Stimulated activated CD4-positive, alpha-beta T cell treated with anti-CD3 and anti-CD28 coated beads, Interleukin-1b, Interleukin-23, amount 100 ng/mL, for 48 hours (primary cell): ENCODE data around the gene EXD3.

Experiments
- DNase-seq: peaks from one replicate; pipeline ENCODE4 v3.0.0-alpha.2; 2020

The EXD3 gene

DNA sequence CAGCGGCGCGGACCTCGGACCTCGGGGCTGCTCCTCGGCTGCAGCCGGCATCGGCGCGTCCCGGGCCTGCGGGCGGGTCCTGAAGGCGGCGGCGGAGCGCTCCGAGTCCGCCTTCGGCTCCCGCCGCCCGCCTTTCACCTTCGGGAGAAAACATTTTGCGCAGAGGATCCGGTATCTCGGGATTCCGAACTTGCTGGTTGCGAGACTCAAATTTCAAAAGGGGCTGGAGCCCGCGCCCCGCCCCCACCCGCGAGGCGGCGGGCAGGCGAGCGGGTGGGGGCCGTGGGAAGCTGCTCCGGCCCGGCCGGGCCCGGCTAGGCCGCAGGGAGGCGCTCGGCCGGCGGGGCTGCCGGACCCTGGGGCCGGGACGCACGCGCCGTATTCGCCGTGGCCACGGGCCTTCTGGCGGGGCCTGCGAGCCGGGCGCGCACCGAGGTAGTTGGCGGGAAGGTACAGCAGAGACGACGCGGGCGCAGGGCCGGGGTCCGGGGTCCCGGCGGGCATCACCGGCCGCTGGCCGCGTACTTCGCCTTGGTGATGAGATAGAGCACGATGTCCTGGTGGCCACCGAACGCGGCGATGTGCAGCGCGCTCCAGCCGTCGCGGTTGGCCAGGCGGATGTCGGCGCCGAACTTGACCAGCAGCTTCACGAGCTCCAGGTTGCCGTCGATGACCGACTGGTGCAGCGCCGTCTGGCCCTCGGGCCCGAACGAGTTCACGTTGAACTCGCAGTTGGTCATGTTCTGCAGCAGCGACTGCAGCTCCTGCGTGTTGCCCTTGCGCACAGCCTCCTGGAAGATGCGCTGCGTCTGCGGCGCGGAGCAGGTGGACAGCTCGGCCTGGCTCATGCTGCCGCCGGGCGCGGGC is 121.6 kb downstream of the EXD3 start:
- no peak for DNase-seq

DNA sequence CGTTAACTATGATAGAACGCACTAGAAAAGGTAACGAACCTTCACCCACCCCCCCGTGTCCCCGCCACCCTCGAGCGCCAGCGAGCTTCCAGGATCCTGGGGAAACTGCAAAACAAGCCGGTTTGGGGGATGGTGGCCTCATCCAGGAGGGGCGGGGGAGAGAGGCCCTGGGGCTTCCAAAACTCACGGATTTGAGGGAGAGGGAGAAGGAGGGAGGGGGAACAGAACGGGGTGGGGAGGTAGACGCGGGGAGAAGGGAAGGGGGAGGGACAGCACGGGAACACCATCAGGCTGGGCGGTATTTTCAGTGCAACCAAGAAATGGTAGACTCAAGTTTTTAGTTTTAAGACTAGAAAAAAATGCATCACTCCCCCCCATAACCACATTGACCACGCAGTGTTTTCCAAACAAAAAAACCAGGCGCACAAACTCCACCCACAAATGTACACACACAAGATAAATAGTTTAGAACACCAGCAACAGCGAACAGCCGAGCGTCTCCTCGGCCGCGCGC is 122.3 kb downstream of the EXD3 start:
- no peak for DNase-seq

DNA sequence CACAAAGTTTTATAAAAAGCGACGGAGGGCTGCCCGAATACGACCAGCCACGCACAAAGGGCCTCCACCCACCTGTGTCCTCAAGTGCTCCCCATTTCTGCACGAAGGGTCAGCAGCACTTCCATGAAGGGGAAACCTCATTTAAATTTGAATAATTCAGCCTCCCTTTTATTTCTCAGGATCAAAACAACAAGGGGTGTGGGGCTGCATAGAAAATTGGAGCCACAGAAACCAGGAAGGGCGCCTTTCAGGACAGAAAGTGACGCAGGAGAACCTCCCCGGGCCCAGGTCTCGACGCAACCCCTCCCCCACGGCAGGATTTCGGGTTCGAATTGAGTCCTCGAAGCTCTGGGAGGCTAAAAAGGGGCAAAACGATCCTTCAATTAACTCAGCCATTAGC is 123.0 kb downstream of the EXD3 start:
- DNase-seq, result no peak

DNA sequence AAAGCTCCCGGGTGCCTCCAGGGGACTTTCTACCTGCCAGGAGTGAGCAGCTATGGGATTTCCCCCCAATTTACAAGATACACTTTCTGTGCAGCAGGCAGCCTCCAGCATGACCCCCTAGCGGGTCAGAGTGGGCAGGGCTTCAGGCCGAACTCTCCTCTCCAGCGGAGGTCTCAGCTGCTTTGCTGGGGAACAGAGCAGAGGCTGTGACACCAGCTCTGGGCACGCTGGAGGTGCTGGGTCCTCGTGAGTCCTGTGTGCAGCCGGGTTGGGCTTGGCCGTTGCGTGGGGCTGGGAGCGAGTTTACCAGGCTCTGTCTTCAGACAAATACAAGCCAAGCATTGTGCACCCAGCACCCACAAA is 123.8 kb downstream of the EXD3 start:
- DNase-seq, result no peak

DNA sequence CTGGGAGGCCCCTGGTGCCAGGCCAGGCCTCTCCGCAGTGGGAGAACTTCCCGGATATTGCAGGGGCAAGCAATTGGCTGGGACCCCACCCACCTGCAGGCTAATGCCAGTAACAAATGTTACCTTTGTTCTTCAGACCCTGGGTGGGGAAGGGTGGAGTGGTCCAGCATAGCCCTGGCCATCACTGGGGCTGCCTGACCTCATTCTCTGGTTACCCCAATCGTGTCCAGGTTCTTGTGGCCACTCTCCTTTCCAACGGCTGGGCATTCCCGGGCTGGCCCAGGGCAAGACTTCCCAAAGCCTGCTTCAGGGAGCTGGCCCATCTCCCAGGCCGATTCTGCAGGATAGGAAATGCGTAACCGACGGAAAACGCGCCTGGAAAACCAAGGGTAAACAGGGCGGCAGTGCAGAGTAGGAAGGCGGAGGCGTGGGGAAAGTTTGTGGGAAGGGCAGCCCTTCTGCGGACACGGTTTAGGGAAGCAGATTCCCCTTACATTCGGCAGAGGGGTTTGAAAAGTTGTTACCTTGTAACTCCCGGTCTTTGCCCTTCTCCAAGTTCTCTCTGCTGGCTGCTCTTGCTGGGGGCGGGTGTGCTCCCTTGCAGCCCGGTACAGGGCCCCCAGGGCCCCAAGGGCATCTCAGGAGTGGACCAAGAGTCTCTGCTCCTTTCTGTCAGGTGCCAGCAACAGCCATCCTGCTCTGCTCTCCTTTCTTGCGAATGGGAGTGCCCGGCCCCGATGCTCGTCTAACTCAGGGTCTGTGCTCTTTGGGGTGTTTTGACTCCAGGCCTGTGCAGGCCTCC is 124.4 kb downstream of the EXD3 start:
- DNase-seq, result no peak

DNA sequence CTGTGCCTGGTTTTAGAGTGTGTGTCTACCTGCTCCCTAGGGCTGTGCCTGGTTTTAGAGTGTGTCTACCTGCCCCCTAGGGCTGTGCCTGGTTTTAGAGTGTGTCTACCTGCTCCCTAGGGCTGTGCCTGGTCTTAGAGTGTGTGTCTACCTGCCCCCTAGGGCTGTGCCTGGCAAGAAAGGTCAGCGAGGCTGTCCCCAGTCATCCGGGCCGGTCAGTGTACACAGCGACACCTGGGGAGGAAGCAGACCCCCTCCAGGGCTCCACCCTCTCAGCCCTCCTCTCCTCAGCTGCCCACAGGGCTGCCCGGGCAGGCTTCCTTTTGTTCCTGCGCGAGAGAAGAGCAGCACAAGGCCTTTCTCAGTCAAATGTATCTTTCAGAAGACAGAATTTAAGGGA is 125.0 kb downstream of the EXD3 start:
- DNase-seq, result no peak

DNA sequence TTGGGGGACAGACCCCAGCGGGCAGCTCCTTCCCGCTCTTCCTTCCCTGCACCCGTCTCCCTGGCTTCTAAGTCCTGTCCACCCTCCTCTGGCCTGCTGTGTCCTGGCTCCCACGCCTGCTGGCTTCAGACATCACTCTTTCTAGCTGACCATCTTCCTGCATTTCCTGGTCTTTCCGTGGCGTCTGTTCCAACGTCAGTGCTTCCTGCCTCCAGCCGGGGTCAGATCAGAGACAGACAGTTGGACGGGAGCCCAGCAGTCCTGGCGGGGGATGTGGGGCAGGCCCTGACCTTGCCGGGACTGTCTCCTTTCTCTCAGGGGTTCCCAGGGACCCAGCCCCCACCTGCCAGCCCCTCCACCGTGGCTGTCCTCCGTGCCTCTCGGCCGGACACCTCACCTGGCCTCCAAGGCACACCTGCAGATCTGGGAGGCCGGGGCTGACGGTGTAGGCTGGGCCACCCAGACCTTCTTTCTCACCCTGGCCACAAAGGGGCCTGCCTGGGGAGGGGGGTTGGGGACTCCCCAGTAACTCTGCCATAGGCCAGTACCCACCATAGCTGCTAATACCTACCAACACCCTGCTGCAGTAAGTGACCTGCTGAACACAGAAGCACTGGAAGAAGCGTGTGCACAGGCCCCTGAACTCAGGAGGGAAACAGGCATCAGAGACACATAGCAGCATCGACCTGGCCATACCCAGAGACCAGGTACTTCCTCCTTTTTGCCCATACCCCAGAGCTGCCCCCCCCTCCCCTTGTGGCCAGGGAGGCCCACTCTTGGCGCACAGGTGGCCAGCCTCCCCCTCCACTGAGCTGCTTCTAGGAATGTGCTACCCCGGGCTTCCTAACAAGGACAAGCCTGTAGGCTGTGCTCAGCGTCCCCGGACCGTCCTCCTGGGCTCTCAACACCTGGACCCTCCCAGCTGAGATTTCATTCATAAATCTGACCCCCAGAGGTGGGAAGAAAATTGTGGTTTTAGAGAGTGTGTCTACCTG is 126.0 kb downstream of the EXD3 start:
- DNase-seq, result no peak

DNA sequence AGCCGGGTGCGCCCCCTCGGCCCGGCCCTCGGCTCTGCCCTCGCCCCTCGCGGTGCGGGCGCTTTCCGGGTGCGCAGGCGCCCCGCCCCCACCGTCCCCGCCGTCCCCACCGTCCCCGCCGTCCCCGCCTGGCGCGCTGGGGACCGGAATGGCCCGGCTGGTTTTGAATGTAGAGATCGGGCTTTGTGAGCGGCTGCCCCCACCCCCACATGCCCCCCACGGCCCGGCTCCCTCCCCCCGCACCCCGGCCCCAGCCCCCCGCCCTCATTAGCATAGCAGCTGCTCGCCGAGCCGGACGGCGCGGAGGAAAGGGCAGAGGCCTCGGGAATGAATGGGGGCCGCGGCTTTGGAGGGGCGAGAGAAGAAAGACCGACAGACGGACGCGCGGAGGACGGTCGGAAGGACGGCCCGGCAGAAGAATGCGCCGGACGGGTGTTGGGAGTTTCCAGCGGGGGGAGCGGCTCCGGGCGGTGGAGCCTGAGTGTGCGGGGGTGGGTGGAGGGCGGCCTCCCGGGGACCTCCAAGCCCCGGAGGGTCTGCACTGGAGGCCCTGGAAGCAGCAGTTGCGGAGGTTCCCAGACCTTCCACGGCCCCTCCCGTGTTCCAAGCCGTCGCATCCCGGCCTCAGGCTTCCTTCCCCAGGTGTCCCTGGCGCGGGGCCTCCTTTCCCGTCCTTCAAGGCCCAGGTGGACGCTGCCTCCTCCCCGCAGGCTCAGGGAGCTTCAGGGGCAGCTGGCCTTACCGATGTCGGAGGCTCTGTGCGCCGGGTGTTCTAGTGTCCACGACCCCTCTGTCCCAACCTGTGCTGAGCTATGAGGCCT is 126.9 kb downstream of the EXD3 start:
- DNase-seq, result no peak

DNA sequence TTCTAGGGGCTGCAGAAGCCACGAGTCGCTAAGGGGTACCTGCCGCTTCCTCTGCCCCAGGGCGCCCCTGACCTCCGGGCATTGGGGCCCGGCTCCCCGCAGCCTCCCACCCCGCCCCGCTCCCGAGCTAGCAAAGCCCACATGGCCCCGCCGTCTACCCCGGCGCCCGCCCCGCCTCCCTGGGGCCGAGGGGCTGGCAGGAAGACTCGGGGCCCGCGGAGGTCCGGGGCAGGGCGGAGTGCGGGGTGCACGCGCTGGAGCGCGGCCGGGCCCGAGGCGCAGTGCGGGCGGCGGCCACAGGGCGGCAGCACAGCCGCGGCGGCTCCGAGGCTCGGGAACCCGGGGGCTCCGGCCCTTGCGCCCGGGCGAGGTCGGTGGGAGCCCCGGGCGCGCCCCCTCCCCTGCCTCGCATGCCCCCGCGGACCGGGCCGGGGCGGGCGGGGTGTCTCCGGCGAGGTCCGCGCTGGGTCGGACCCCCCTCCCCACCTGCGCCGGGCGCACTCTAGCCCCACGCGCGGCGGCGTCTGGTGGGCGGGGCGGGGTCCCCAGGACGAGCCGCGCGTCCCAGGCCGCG is 127.6 kb downstream of the EXD3 start:
- DNase-seq, result peak; percentile 52

DNA sequence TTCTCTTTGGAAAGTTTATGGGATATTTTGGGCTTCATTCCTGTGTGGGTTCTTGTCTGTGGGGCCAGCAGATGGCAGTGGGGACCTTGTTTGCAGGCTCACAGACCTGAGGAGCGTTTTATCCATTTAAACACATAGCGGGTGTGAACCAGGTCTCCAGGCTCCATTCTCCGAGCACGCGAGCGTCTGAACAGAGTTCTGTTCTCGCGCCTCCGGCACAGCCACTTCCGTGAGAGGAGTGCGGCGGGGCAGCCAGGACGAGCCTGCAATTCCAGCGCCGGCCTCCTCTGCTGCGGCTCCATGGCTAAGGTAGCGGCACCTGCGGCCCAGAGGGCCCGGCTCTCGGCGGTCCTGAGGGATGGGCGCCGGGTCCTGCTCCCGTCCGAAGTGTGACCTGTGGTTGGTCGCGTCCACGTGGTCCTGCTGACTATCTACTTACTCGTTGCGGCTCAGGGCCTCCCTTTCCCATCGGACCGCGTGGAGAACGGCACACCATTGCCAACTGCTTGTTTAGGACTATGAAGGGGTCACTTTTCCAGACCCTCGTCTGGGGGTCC is 128.2 kb downstream of the EXD3 start:
- DNase-seq, result no peak

DNA sequence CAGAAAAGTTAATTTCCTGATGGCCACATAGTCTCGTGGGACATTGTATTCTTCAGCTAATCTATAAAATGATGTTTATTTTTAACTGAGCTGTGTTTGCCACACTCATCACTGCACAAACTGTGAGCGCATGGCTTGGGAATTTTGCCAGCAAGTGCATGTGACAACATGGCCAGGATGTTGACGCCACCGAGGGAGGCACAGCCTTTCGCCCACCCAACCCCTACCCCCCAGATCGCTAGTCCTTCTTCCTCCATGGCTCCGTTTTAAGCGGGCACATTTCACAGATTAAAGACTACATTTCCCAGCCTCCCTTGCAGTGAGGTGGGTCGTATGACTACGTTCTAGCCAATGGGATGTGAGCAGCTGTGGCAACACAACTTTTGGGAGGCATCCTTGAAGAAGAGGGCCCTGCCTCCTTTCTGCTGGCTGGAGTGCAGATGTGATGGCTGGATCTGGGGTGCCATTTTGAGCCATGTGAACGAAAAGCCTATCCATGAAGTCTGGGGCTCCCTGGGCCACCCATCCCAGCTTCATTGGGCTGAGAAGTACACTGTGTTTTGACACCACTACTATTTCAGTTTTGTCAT is 128.8 kb downstream of the EXD3 start:
- DNase-seq, result peak; percentile 64

DNA sequence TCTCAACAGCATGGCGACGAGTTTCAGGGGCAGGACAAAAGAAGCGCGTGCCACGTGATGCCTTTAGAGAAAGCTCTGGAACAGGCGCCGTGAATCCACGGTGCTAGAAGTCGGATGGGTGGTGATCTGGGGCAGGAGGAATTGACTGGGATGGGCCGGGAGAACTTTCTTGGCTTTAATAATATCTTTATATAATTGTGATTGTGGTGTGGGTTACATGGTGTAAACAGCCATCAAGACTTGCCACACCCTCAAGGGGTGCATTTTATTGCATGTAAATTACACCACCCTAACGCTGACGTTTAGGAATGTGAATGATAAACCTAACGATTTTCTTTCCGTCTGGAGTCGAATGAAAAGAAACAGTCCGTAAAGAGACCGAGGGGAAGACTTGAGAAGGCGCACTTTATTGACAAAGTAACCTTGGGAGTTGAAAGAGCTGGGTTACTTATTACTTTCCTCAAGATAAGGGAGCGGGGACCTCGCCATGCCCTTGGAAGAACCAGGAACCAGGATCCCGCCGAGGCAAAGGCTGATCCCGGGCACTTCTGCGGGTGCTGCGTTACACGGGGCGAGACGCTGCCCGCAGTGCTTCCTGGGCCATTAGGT is 129.4 kb downstream of the EXD3 start:
- no peak for DNase-seq

DNA sequence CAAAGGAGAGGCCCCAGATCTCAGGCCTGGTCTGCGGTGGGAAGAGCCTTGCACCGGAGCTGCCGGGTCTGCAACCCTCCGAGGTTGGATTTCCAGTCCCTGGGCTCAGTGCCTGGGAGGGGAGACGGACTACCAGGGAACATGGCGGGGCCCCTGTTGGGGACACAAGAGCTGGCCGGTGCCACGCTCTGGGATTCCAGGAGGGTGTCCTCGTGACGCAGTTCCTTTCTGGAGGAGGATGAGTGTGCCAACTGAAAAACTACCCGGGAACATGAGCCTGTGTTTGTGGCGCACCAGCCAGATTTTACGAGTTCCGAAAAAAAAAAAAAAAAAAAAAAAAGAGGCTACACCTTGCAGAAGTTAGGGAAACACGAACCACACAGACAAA is 129.9 kb downstream of the EXD3 start:
- no peak for DNase-seq

DNA sequence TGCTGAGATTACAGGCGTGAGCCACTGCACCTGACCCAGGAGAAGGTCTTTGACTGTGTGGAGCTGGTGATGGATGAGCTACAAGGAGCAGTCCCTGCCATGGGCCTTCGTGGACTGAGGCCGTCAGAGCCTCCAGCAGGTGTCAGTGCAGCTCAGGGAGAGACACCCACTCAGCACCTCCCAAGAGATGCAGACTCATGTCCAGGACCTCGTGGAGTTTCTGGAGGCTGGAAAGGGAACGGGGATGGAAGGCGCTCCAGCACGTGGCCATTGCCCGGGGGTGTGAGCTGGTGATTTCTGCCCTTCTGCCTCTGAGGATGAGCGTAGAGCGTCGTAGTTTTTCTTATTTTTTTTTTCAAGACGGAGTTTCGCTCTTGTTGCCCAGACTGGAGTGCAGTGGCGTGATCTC is 136.0 kb downstream of the EXD3 start:
- DNase-seq, result no peak

DNA sequence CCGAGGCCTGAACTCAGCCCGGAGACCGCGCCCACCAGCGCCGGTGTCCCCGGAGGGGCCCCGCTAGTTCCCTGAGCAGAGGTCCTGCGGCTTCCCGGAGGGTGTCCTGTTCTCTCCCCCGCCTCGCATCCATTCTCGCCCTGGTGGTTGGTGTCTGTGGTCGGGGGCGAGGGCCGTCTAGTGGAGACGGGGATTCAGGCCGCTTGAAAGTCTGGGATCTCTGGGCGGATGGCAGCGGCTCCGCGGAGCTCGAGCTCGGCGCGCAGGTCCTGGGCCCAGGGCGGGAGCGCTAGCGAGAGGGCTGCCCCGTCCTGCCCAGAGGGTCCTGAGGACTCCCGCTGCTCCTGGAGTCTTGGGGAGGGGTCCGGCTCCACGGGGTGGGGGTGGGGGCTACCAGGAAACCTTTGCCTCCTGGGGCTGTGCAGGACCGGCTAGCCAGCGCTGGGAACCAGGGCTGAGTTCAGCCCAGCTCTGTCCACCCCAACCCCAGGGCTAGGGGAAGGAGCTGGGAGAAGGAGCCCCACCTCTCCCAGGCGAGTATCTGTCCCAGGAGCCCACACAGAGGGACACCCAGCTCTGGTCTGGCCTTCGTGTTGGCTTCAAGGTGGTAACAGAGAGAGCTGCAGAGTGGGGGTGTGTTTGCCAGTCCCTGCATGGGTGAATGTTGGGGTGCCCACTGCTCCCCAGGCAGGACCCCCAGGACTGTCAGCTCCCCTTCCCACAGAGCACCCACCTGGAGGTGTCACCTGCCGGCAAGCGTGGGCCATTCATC is 141.4 kb downstream of the EXD3 start:
- DNase-seq, result no peak

DNA sequence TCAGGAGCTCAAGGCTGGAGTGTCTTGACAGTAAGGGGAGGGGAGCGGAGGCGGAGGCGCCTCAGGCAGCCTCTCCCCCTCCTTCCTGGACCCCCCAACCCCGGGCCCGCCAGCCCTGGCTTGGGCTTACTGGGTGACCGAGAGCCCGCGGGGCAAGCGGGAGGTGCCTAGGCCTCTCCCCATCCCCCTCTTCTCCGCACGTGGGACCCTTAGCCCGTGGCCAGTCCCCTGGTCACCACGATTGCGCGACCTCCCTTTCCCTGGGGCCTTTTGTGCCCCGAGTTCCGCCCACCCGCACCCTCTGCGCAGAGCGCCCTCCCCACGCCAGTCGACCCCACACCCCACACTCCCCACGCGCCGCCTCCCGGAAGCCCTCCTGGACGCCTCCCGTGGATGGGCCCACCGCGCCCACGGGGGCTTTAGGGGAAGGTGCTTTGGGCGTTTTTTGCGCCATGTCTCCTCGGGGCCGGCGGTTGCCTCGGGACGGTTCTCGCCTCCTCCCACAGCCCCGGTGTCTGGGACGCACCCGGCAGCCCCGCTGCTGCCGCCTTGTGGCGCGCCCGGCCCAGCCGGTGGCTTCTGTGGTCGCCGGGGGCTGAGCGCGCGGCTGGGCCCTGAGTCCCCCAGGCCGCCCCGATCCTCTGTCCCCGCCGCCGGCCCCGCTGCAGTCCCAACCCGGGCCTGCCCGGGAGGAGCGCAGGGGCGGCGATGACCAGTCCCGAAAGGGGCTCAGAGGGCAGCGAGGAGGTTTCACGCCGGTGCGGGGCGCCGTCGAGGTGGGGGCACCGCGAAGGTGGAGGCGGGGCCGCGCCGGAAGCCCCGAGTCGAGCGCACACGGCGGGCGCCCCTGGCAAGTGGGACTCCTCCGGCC is 142.3 kb downstream of the EXD3 start:
- no peak for DNase-seq

DNA sequence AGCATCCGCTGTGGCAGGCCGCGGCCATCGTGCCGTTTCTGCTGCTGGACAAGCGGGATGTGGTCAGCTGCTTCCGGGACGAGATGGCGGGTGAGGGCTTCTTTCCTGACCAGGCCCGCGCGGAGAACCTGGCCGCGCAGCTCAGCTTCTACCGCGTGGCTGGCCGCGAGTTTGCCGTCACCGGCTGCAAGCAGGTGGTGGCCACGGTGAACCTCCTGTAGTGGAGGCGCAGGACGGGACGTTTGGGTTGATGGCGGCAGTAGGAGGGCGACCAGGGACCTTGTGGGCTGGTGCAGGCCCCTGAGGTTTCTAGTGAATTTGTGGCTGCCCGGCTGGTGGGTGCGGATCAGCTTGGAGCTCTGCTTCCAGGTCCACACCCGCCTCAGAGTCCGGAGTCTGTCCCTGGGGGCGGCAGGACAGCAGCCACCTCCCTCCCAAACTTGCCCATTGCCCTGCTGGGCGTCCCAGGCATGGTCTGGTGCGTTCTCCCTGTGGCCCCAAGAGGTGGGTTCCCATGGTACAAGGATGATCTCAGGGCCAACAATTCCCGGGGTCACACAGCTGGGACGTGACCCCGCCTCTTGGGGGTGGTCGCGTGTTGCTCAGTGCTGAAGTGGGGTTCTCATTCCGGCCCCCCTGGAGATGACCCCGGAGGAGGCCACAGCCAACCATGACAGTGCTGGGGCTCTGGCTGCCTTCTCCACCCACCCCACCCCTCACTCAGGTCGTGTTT is 143.1 kb downstream of the EXD3 start:
- DNase-seq, result no peak
